GM19328 (cell line): ENCODE results near the gene SCIN.

Experiments used
- ATAC-seq: cut with Tn5 transposase; IDR thresholded peaks from one replicate; pipeline ENCODE4 v1.9.1; 2021; ENCODE audit warnings: mild to moderate bottlenecking, moderate library complexity; ENCODE audit not compliant: unreplicated experiment

Gene SCIN

DNA sequence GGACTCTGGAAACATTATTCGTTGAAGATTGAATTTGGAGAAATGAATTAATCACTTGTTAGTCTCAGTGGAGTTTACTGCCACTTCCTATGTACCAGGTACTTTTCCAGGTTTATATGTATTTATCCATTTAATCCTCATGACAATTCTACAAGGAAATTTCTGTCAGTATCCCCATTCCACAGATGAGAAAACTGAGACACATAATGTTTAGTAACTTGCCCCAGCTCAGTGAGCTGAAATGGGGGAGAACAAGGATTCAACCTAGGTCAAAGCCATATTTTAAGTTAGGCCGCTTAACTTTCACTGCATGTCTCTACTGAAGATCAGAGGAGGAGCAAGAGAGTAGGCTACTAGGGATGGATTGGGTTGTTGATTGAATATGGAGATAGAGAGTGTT, 4.6 kb upstream of the SCIN start:
- no peak for ATAC-seq

DNA sequence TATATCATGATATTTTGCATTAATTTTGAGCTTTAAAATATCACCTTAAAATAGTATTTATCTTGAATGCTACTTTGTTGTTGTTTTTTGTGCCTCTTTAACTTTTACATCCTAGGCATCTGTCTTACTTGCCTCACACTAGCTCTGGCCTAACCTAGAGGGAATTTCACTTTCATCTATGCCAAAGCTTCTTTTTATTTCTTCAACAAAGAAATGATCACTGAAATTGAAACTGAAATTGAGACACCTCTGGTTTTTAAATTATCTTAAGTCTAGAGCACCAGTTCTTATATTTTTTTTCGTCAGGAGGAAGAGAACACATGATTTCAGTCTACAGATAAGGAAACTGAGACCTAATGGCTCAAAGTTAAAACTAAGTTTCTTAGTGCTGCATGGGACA, 3.5 kb upstream of the SCIN start:
- peak; percentile 75 for ATAC-seq

DNA sequence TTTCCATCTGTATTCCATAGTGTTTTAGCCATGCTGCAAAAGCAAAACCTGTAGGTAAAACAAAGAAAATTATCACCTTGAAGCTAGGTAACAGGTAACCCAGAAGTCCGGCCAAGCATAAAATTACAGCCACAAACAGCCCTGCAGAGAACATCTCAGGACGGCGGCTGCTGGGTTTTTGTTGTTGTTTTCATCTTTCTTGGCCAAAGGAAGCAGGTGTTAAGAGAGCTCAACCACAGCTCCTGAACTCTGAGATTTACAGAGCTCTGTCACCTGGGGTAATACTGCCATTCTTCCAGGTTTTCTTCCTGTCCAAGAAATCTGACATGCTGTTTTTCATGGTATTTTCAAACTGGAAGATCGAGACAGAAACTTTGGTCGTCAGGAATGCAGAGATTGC, 847 bp upstream of the SCIN start:
- no peak for ATAC-seq

DNA sequence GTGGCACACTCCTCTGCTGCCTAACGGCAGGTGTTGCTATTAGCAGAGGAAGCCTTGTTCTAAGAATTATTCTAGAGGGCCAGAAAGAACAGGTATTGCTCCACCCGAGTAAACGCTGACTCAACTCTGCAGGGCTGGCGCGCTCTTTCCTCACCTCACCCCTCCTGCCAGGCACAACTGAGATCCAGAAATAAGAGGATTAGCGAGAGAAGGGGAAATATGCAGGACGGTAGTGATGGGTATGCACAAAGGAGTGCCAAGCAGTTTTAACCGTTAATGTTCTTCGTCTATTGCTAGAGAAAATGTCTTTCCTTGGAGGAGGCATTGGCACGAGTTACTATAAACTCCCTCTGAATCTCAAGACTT, 369 bp upstream of the SCIN start:
- ATAC-seq, result no peak

DNA sequence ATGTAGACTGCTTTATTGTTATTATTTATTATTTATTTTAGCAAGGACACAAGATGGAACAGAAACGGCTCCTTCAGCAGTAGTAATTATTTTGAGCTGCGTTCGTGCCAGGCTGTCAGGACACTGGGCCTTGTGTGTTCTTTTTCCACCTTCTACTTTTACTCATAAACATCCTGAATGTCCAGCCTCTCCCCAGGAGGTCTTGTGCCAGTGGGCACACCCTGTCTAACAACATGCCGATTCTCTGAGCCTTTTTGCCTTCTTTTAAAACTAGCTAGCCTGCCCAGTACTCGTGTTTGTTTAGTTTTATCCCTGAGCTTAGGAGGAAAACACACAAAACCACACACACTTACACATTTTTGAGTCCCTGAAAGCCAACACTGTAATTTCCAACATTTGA, 1.2 kb downstream of the SCIN start:
- no peak for ATAC-seq

DNA sequence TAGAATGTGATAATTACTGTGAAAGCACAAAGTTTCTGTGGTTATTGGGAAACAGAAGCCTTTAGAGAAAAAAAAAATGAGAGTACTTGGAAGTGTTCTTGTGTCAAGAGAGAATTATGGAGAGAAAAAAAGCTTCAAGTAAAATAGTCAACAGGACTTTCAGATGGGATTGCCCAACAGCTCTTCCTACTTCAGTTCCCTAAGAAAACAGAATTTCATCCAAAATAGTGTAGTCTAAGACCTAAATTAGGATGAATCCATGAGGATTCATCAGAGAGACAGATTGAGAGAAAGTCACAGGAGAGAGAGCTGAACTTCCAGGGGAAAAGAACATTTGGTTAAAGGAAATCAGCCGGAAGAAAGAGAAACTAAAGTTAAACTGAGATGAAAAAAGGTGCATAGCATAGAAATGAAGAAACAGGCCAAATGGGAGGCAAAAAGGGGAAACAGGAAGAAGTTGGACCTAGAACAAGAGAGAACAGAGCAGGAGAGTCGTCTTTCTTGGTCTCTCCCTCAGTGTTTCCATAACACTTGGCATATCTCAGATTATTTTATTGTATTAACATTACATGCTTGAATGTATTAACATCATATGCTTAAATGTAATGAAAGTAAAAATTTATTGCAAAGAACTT, 2.5 kb downstream of the SCIN start:
- no peak for ATAC-seq

DNA sequence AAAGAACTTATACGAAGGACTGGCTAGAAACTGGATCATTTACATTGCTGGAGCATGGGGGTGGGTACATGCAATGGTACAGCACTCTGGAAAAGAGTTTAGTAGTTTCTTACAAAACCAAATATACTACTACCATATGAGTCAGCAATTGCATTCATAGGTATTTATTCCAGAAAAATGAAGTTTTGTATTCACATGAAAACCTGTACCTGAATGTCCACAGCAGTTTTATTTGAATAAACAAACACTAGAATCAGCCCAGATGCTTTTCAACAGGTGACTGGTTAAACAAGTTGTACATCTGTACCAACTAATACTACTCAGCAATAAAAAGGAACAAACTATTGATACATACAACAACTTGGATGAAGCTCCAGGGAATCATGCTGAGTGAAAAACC, 3.4 kb downstream of the SCIN start:
- ATAC-seq, result no peak

DNA sequence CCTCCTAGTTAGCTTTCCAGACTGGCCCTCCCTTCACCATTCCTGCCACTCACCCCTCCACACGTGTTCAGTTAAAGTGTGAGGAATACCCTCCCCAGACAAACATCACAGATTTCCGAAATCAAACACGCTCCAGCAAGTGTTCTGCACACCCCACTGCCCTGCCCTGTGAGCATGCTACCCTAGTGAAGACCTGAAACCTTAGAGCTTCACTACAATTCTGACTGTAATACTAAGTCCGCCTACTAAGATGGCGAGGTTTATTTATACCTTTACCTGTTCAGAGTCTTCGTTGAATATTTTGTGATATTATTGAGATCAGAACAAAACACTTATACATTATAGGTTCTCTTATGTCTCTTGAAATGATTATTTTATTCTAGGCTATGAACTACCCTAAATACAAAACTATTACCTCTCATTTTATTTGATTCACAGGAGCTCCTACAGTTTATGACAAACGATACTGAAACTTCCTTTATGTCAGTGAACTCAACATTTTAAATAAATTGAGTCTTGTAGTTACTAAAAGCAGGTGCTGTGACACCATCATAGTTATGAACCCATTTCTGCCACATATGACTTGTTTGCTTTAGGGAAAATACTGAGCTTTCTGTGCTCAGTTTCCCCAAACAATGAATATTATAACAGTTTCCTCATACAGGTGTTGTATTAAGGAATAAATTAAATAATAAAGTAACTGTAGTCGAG, 8.6 kb downstream of the SCIN start:
- no peak for ATAC-seq

DNA sequence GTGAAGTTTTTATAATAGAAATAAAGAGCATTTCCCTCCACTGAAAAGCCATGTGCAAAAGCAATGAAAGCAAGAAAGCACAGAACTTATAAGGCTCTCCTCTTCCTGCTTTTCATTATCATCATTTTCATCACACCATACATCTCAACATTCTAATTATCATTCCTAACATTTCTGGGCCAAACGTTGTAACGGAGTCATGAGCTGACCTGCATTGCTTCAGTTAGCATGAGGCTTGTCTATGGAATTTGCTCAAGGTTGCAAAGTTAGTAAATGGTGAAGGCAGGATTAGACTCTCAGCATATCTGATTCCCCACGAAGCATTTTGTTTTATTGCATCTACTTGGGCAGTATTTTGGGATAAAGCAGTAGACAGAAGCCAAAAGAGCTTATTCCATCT, 11.4 kb downstream of the SCIN start:
- ATAC-seq, result no peak

DNA sequence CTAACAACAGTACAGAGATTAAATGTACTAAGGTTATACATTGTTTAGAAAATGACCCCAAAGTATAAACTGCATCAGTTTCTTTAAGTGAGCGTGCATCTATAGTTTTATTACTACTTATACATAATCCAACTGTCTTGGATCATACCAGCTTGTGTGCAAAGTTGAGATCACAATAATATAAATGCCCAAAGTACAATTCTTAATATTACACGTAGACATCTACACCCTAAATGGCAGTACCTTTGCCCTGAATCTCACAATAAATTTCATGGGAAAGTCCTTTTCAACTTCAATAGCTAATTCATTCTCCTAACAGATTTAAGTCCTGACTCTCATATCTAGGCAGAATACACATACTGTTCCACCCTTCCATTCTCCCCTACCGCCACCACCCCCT, 11.8 kb downstream of the SCIN start:
- ATAC-seq, result no peak

DNA sequence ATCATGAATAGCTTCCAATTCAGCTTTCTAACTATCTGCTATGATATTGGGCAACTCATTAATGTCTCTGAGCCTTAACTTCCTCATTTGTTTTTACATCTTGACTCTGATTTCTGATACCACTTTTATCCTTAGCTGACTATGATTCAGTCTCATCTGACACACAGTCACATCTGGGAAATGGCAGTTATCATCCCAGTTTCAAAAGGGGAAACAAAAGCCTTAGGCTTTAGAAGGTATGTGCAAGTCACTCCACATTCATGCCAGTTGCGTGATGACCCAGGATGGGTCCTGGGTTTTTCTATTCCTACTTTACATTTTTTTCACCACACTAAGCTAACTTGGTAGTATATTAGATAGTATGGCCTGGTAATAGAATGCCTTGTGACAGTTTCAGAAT, 12.7 kb downstream of the SCIN start:
- ATAC-seq, result no peak

DNA sequence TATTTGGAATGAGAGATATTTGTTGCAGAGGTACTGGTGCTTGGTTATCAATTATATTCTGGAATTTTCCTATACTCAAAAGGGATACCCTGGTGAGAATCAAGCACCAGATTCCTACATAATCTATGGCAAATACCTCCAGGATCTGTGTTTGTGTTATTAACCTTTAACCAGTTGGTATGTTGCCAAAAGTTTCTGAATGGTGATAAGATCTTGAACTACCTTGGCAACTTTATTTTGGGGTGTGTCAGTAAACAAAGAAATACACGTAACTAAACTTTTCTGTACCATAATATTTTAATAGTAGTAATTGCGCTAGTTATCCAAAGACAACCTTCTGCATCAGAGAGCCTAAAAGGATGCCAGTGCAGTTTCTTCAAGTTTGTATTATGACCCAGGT, 13.4 kb downstream of the SCIN start:
- ATAC-seq, result no peak

DNA sequence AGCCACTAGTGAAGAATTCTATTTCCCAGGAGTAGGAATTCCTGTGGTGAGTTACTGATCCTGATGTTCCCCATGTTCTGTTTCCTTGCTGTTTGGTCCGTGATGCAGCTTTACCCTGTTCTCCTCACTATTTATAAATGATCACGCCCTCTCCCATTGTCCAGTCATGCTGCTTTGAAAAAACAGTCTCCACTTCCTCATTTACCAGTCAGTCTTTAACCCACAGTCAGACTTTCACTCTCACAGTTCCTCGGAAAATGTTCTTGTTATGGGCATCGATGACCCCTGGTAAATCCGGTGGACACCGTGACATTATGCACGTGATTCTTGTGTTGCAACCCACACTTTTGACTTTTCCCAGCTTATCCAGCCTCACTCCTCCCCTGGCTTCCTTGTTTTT, 14.4 kb downstream of the SCIN start:
- ATAC-seq, result peak; percentile 94

DNA sequence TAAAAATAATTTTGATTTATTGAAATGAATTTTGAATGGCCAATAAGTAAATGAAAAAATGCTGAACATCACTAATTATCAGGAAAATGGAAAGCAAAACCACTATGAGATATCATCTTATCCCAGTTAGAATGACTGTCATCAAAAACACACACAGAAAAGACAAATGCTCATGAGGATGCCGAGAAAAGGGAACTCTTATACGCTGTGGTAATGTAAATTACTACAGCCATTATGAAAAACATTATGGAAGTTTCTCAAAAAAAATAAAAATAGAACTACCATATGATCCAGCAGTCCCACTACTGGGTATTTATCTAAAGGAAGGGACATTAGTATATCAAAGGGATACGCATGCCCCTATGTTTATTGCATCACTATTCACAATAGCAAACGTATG, 15.8 kb downstream of the SCIN start:
- ATAC-seq, result no peak

DNA sequence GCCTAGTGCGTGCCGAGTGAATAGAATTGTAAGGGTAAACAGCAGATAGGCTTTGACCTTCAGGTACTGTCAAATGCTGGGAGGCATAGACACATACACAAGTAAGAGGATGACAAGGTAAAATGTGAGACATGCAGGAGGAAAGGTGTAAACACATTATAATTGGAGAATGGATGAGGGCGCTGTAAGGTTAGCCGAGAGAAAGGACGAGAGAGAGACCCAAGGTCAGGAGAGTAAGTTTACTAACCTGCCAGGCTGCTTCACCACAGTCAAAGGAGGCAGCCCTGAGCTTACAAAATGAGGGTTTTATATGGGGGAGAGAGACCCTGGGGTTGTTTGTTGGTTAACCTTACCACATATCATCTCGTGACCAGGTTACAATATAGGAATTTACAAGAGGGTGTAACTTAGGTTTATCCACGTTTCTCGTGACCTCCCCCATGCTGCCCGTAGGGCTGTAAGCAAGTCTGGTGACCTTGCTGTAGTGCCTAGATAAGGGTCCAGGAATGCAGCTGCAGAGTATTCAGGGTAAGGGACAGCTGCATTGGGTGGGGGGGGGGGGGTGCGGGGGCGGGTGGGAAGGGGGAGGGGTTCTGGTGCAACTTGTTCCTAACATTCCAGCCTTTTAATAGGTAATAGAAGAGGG, 17.9 kb downstream of the SCIN start:
- ATAC-seq, result no peak

DNA sequence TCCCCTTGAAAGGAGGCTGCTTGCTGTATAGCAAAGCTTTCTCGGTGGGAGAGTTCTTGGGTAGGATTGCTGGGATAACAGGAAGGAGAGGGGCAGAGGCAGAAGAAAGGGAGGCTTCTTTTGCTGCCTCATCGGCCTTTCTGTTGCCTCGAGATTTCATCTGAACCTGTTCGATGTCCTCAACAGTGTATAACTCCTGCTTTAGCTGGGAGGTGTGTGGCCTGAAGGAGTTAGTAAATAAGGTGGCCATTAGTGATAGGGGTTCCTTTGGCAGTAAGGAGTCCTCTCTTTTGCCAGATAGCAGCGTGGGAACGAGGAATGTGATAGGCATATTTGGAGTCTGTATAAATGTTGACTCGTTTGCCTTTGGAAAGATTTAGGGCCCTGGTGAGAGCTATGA, 20.0 kb downstream of the SCIN start:
- no peak for ATAC-seq

DNA sequence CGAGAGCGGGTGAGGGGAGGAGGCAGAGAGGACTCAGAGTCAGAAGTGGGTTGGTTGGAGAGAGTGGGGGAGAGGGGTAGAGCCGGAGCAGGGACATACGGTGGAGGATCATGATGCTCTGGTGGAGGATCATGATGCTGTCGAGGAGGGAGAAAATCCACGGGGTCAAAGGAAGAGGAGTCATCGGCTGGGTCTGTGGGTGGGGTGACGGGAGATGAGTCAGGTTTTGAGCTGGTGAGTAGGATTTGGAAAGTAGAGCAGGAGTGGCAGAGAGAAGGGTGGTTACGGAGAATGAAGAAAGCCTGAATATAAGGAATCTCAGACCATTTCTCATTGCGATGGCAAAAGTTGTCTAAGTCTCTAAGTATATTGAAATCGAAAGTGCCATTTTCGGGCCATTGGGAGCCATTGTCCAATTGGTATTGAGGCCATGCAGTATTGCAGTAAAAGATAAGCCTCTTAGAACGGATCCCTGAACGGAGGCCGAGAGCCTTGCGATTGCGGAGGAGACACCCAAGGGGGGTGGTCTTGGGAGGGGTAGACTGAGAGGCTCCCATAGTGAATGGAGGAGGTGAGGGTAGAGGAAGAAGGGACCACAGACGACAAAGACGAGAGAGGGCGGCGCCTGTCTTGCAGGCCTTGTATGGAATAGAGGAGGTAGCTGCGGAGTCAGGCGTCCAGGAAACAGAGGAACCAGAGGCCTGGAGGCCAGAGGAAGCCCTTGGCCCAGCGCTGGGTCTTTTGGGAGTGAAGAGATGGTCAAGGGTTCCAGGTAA, 23.8 kb downstream of the SCIN start:
- no peak for ATAC-seq

DNA sequence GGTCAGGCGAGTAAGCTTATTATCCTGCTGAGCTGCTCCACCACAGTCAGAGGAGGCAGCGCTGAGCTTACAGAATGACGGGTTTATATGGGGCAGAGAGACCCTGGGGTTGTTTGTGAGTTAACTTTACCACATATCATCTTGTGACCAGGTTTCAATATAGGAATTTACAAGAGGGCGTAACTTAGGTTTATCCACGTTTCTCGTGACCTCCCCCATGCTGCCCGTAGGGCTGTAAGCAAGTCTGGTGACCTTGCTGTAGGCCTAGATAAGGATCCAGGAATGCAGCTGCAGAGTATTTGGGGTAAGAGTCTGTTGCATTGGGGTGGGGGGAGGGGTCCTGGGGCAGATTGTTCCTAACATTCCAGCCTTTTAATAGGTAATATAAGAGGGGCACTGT, 24.6 kb downstream of the SCIN start:
- ATAC-seq, result no peak

DNA sequence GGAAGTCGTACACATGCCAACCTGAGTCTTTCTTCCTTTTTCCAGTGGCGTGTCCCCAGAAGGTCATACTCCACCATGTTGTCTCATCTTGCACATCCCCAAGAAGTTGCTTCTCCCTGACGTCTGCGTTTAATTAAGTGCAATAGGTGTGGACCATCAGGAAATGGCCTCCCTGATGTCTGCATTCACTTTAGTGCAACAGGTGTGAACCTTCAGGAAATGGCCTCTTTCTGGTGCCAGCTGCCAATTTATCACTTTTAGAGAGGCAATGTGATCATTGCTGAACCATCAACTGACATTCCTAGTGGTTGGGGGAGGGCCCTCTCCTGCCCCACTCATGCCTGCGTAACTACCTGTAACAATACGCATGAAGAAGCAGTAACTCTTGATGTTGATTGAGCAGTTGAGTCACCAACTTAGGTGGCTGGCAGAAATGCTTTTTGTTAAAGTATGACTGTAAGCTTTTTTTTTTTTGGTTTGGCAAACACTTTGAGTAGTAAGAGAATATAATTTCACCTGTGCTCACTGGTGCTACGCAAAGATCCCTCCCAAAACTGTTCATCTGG, 25.8 kb downstream of the SCIN start:
- ATAC-seq, result no peak

DNA sequence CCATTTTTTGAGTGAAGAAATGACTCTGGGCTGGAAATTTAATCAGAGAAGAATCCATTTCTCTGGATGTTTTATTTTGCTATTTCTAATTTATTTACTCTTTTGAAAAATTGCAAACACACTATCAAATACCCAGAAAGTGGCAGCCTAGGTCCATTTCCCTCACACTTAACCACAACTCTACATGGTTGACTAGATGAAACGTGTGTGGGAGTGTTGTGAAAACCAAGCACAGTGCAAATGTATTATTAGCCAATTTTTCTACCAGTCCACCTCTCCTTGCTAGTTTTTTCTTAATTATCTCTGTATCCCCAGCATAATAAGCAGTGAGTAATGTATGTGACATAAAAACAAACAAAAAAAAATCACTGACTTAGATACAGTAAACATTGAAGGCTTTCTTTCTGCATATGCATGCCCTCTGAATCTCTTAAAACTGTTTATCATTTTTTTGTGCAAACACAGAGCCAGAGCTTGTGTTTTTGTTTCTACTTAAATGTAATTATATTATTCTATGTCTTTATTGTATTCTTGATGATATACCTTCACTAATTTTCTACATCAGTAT, 30.9 kb downstream of the SCIN start:
- ATAC-seq, result peak; percentile 93

DNA sequence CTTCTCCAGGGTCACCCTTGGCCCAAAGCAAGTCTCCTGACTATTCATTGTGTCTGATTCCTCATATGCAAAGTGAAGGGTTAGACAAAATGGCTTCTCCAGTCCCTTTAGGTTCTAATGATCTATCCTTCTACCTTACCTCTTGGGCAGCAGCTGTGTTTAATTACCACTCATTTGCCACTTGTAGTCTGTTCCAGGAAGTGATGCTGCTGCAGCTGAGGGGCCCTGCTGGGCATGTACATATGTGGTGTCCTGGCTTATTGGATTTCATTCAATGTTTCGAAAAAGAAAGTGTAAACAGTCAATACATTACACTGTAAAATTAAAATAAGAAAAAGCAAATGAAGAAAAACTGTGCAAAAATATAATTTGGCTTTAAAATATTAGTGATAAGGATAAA, 36.6 kb downstream of the SCIN start:
- no peak for ATAC-seq
